Fibroblast of lung (primary cell): ENCODE results near the gene RPS15.

Experiments
- CTCF ChIP-seq, 2 donors: IDR thresholded peaks in 1 of 2; conservative IDR thresholded peaks in 1 of 2; 1 replicate in 1 of 2; 2 replicates in 1 of 2; pipeline ENCODE4 v1.5.1; 2011 to 2012; ENCODE audit warnings: low read length in 2 of 2, control low read depth in 1 of 2, inconsistent platforms in 1 of 2, low read depth in 1 of 2, mild to moderate bottlenecking in 1 of 2
- EZH2 ChIP-seq: IDR thresholded peaks from 2 replicates; pipeline ENCODE4 v1.5.1; 2012; ENCODE audit warnings: low read length, control low read depth, mild to moderate bottlenecking; ENCODE audit errors: missing control alignments

GRCh38 chr19:1455002-1455335 is 16.8 kb downstream of the RPS15 start:
- TF ChIP-seq CTCF (conservative IDR thresholded peaks at IDR 0.05 in 1 of 2, IDR thresholded peaks at IDR 0.05 in 1 of 2; ENCODE audit: low read depth in 1 of 2, low read length in 2 of 2), result no peak
- TF ChIP-seq EZH2, result no peak
